Mesenchymal stem cell (in vitro differentiated cells and primary cell): ENCODE data around the gene EMID1.

Experiments
- DNase-seq: peaks from one replicate; pipeline ENCODE4 v3.0.0-alpha.2; 2013
- H2AFZ ChIP-seq: one replicate; pipeline ENCODE4 v1.6.1; 2013; ENCODE audit warnings: low read depth, mild to moderate bottlenecking, control low read depth, inconsistent platforms, low read length, moderate library complexity
- H2AK5ac ChIP-seq: 2 replicates; pipeline ENCODE4 v1.6.1; 2013; ENCODE audit warnings: low read length, moderate library complexity, mild to moderate bottlenecking, inconsistent platforms; ENCODE audit not compliant: severe bottlenecking
- H2BK120ac ChIP-seq: one replicate; pipeline ENCODE4 v1.6.1; 2013; ENCODE audit warnings: low read depth, mild to moderate bottlenecking, inconsistent platforms, low read length, moderate library complexity
- H2BK12ac ChIP-seq, 2 experiments: one replicate each; pipeline ENCODE4 v1.6.1; 2013; ENCODE audit warnings: inconsistent platforms in 2 of 2, low read length in 2 of 2, mild to moderate bottlenecking in 2 of 2, moderate library complexity in 2 of 2, control low read depth in 1 of 2
- H2BK15ac ChIP-seq: one replicate; pipeline ENCODE4 v1.6.1; 2013; ENCODE audit warnings: mild to moderate bottlenecking, low read depth, inconsistent platforms; ENCODE audit not compliant: poor library complexity, severe bottlenecking
- H2BK5ac ChIP-seq: 2 replicates; pipeline ENCODE4 v1.6.1; 2013; ENCODE audit warnings: low read depth, mild to moderate bottlenecking, low read length, control low read depth, inconsistent platforms; ENCODE audit not compliant: poor library complexity, severe bottlenecking
- H3K14ac ChIP-seq, 2 experiments: one replicate each; pipeline ENCODE4 v1.6.1; 2013; ENCODE audit warnings: inconsistent platforms in 2 of 2, low read length in 2 of 2, control low read depth in 1 of 2, mild to moderate bottlenecking in 1 of 2, moderate library complexity in 1 of 2
- H3K18ac ChIP-seq, 2 experiments: one replicate each; pipeline ENCODE4 v1.6.1; 2013; ENCODE audit warnings: inconsistent platforms in 2 of 2, low read length in 2 of 2, control low read depth in 1 of 2, low read depth in 1 of 2, mild to moderate bottlenecking in 1 of 2
- H3K23ac ChIP-seq, 2 experiments: one replicate each; pipeline ENCODE4 v1.6.1; 2013; ENCODE audit warnings: inconsistent platforms in 2 of 2, low read length in 2 of 2, mild to moderate bottlenecking in 2 of 2, moderate library complexity in 2 of 2, control low read depth in 1 of 2
- H3K27ac ChIP-seq: 2 replicates; pipeline ENCODE4 v1.5.1; 2013; ENCODE audit warnings: mild to moderate bottlenecking, moderate library complexity, low read length, control low read depth, inconsistent platforms; ENCODE audit not compliant: poor library complexity, severe bottlenecking
- H3K27me3 ChIP-seq, 2 experiments: 2 replicates each; pipeline versions ENCODE4 v1.6.1 to v1.7.0; 2013; ENCODE audit warnings: low read length in 2 of 2, mild to moderate bottlenecking in 2 of 2, moderate library complexity in 2 of 2, control low read depth in 1 of 2, inconsistent platforms in 1 of 2; ENCODE audit not compliant: control insufficient read depth in 1 of 2, insufficient read depth in 1 of 2
- H3K36me3 ChIP-seq, 2 experiments: 2 replicates each; pipeline versions ENCODE4 v1.6.1 to v1.7.0; 2013; ENCODE audit warnings: low read length in 2 of 2, control low read depth in 1 of 2, inconsistent platforms in 1 of 2, low read depth in 1 of 2, mild to moderate bottlenecking in 1 of 2; ENCODE audit not compliant: insufficient read depth in 2 of 2, control insufficient read depth in 1 of 2
- H3K4ac ChIP-seq, 2 experiments: one replicate each; pipeline ENCODE4 v1.6.1; 2013; ENCODE audit warnings: inconsistent platforms in 2 of 2, low read length in 2 of 2, mild to moderate bottlenecking in 2 of 2, moderate library complexity in 2 of 2, control low read depth in 1 of 2, low read depth in 1 of 2
- H3K4me1 ChIP-seq: 2 replicates; pipeline ENCODE4 v1.6.1; 2013; ENCODE audit warnings: low read depth, low read length, control low read depth; ENCODE audit not compliant: control insufficient read depth, insufficient read depth
- H3K4me2 ChIP-seq: 2 replicates; pipeline ENCODE4 v1.6.1; 2013; ENCODE audit warnings: low read length, mild to moderate bottlenecking, inconsistent platforms; ENCODE audit not compliant: poor library complexity, severe bottlenecking
- H3K4me3 ChIP-seq, 2 experiments: 2 replicates each; pipeline versions ENCODE4 v1.5.1 to v1.7.0; 2013; ENCODE audit warnings: low read length in 2 of 2, mild to moderate bottlenecking in 2 of 2, control low read depth in 1 of 2, low read depth in 1 of 2; ENCODE audit not compliant: insufficient read depth in 1 of 2
- H3K79me1 ChIP-seq: replicated peaks from 2 replicates; pipeline ENCODE4 v1.6.1; 2013; ENCODE audit warnings: mild to moderate bottlenecking, control low read depth, low read length, inconsistent platforms; ENCODE audit not compliant: poor library complexity, severe bottlenecking
- H3K9ac ChIP-seq: 2 replicates; pipeline ENCODE4 v1.7.0; 2013; ENCODE audit warnings: mild to moderate bottlenecking, low read length, moderate library complexity
- H3K9me3 ChIP-seq: 2 replicates; pipeline ENCODE4 v1.7.0; 2013; ENCODE audit warnings: mild to moderate bottlenecking, low read length; ENCODE audit not compliant: control insufficient read depth
- H4K8ac ChIP-seq: one replicate; pipeline ENCODE4 v1.6.1; 2013; ENCODE audit warnings: inconsistent platforms, mild to moderate bottlenecking, low read length, moderate library complexity
- H4K91ac ChIP-seq: one replicate; pipeline ENCODE4 v1.6.1; 2013; ENCODE audit warnings: mild to moderate bottlenecking, low read length, inconsistent platforms
- WGBS: methylation state at CpG from one replicate; pipeline ENCODE4 v1.1.7; 2013; ENCODE audit warnings: mixed read lengths; 5-methylcytosine and 5-hydroxymethylcytosine counted together

EMID1 gene

GRCh38 chr22:29203488-29204454 is 1.9 kb upstream of the EMID1 start:
- 82% methylated on average over 8 of the region's 9 CpGs for WGBS
- DNase-seq, result no peak
- H4K8ac ChIP-seq, result no peak overlapping the region
- H3K9ac ChIP-seq, result no peak overlapping the region
- no peak overlapping the region for H4K91ac ChIP-seq
- no peak overlapping the region for H3K27ac ChIP-seq
- H3K23ac ChIP-seq, result no peak overlapping the region
- H2BK5ac ChIP-seq, result no peak overlapping the region
- no peak overlapping the region for H3K14ac ChIP-seq
- H3K79me1 ChIP-seq, result no peaks in the 10 kb centered on the region
- no peak overlapping the region for H2BK15ac ChIP-seq
- no peak overlapping the region for H2BK120ac ChIP-seq
- H3K4ac ChIP-seq, result peak overlapping the region in 1 of 2 experiments; percentile 57
- no peak overlapping the region for H3K4me3 ChIP-seq
- peaks cover 40 to 57% of the 10 kb centered on the region in 2 experiments for H3K27me3 ChIP-seq
- H2AFZ ChIP-seq, result no peak overlapping the region
- peak overlapping the region in 1 of 2 experiments; percentile 35 for H3K18ac ChIP-seq
- no peak overlapping the region for H2AK5ac ChIP-seq
- H3K4me1 ChIP-seq, result peaks cover 6% of the 10 kb centered on the region
- no peak overlapping the region for H3K4me2 ChIP-seq
- H2BK12ac ChIP-seq, result peak overlapping the region in 1 of 2 experiments; percentile 64
- H3K9me3 ChIP-seq, result no peaks in the 10 kb centered on the region
- H3K36me3 ChIP-seq, result no peaks in the 10 kb centered on the region

GRCh38 chr22:29204455-29205183 is 1.1 kb upstream of the EMID1 start:
- Histone ChIP-seq H2AK5ac (no peak overlapping the region), H4K91ac (no peak overlapping the region), H3K27ac (no peak overlapping the region), H3K4me3 (no peak overlapping the region), H2BK5ac (no peak overlapping the region), H2BK15ac (no peak overlapping the region), H3K4me1 (peaks cover 6% of the 10 kb centered on the region), H3K79me1 (no peaks in the 10 kb centered on the region), H3K9ac (no peak overlapping the region), H3K9me3 (no peaks in the 10 kb centered on the region), H2BK120ac (no peak overlapping the region), H3K14ac (no peak overlapping the region), H3K36me3 (no peaks in the 10 kb centered on the region), H3K23ac (no peak overlapping the region), H3K27me3 (peaks cover 46 to 62% of the 10 kb centered on the region in 2 experiments), H3K4me2 (no peak overlapping the region), H2BK12ac (peak overlapping the region in 1 of 2 experiments; percentile 40), H4K8ac (no peak overlapping the region), H3K4ac (peak overlapping the region in 1 of 2 experiments; percentile 20), H2AFZ (no peak overlapping the region), H3K18ac (peak overlapping the region in 1 of 2 experiments; percentile 35)
- peak; percentile 14 for DNase-seq
- 91% methylated on average over 8 of the region's 8 CpGs for WGBS

GRCh38 chr22:29205252-29205593 is 473 bp upstream of the EMID1 start:
- Histone ChIP-seq H2BK120ac (no peak overlapping the region), H2BK15ac (no peak overlapping the region), H3K4ac (no peak overlapping the region), H3K27ac (no peak overlapping the region), H3K9me3 (no peaks in the 10 kb centered on the region), H4K91ac (no peak overlapping the region), H2AK5ac (no peak overlapping the region), H3K18ac (peak overlapping the region in 1 of 2 experiments; percentile 18), H2BK12ac (no peak overlapping the region), H3K79me1 (no peaks in the 10 kb centered on the region), H2AFZ (peak overlapping the region; percentile 54), H3K9ac (no peak overlapping the region), H3K14ac (no peak overlapping the region), H3K23ac (no peak overlapping the region), H3K4me2 (no peak overlapping the region), H2BK5ac (no peak overlapping the region), H3K4me1 (peaks cover 6% of the 10 kb centered on the region), H3K4me3 (no peak overlapping the region), H3K27me3 (peaks cover 43 to 62% of the 10 kb centered on the region in 2 experiments), H3K36me3 (no peaks in the 10 kb centered on the region), H4K8ac (no peak overlapping the region)
- whole genome bisulfite sequencing, result 65% methylated on average over 11 of the region's 11 CpGs
- DNase-seq, result no peak
